GM23338 (cell line): Measurements from ENCODE around the gene PARP3. TPM values are rescaled to one million over a fixed set of nuclear protein-coding genes. Genes with fewer than 3 reads are reported as not detected.
"Not testable (repeated sequence)": the region's sequence is repeated elsewhere in the genome, so short reads cannot be mapped to it uniquely, and the experiment has no call there.

Source experiments
- ATAC-seq: fragments of 200-7000 bp; cut with Tn5 transposase; 3 replicates; pipeline ENCODE4 v1.9.1; 2020
- DNase-seq: peaks from one replicate; pipeline ENCODE4 v3.0.0-alpha.2; 2015; ENCODE audit warnings: low spot score
- H2AFZ ChIP-seq: fragments of 200-600 bp; sonication (generic); 2 replicates; pipeline ENCODE4 v1.8.0; 2016; ENCODE audit warnings: antibody characterized with exemption, mild to moderate bottlenecking, moderate library complexity
- H3F3A ChIP-seq: fragments of 200-600 bp; sonication (generic); replicated peaks from 2 replicates; pipeline ENCODE4 v1.8.0; 2017; ENCODE audit warnings: antibody characterized with exemption, mixed run types, low read depth
- H3K27ac ChIP-seq: fragments of 200-600 bp; sonication (generic); 2 replicates; pipeline ENCODE4 v1.6.1; 2016; ENCODE audit warnings: low read depth
- H3K27me3 ChIP-seq: fragments of 200-600 bp; sonication (generic); 2 replicates; pipeline ENCODE4 v1.8.0; 2016; ENCODE audit warnings: mild to moderate bottlenecking, mixed run types, moderate library complexity; ENCODE audit not compliant: insufficient read depth
- H3K36me3 ChIP-seq: fragments of 200-600 bp; sonication (generic); 2 replicates; pipeline ENCODE4 v1.8.0; 2016; ENCODE audit warnings: mild to moderate bottlenecking; ENCODE audit not compliant: insufficient read depth
- H3K4me1 ChIP-seq: fragments of 200-600 bp; sonication (generic); 2 replicates; pipeline ENCODE4 v1.8.0; 2016; ENCODE audit warnings: mild to moderate bottlenecking, moderate library complexity; ENCODE audit not compliant: insufficient read depth
- H3K4me2 ChIP-seq: fragments of 200-600 bp; sonication (generic); 2 replicates; pipeline ENCODE4 v1.7.1; 2017; ENCODE audit warnings: mixed run types
- H3K4me3 ChIP-seq: fragments of 200-600 bp; sonication (generic); 2 replicates; pipeline ENCODE4 v1.6.1; 2016; ENCODE audit warnings: mixed run types
- H3K79me2 ChIP-seq: fragments of 200-600 bp; sonication (generic); replicated peaks from 2 replicates; pipeline ENCODE4 v1.8.0; 2017; ENCODE audit warnings: mild to moderate bottlenecking; ENCODE audit not compliant: insufficient read depth
- H3K9me2 ChIP-seq: fragments of 200-600 bp; sonication (generic); 2 replicates; pipeline ENCODE4 v1.8.0; 2017; ENCODE audit not compliant: insufficient read depth
- H4K20me1 ChIP-seq: fragments of 200-600 bp; sonication (generic); replicated peaks from 2 replicates; pipeline ENCODE4 v1.8.0; 2017; ENCODE audit warnings: mild to moderate bottlenecking; ENCODE audit not compliant: insufficient read depth
- H3K27ac Mint-ChIP-seq: 2 replicates; pipeline ENCODE4 v1.8.0; 2020; ENCODE audit warnings: inconsistent platforms, mild to moderate bottlenecking, moderate library complexity, mixed read lengths
- H3K27me3 Mint-ChIP-seq: 3 replicates; pipeline ENCODE4 v1.8.0; 2022; ENCODE audit warnings: low read depth, mild to moderate bottlenecking, moderate library complexity, mixed read lengths, inconsistent platforms; ENCODE audit not compliant: insufficient read depth, poor library complexity
- H3K36me3 Mint-ChIP-seq: 3 replicates; pipeline ENCODE4 v1.8.0; 2021; ENCODE audit warnings: low read depth, mild to moderate bottlenecking, inconsistent platforms, moderate library complexity, mixed read lengths
- H3K4me1 Mint-ChIP-seq: 3 replicates; pipeline ENCODE4 v1.8.0; 2020; ENCODE audit warnings: mild to moderate bottlenecking, inconsistent platforms, mixed read lengths
- H3K4me3 Mint-ChIP-seq: 3 replicates; pipeline ENCODE4 v1.8.0; 2021; ENCODE audit warnings: moderate library complexity, mild to moderate bottlenecking, inconsistent platforms, mixed read lengths
- H3K9me3 Mint-ChIP-seq: 3 replicates; pipeline ENCODE4 v1.8.0; 2020; ENCODE audit warnings: moderate library complexity, mild to moderate bottlenecking, inconsistent platforms, mixed read lengths
- ETS1 ChIP-seq: IDR thresholded peaks from 2 replicates; pipeline ENCODE4 v1.6.1; 2016; ENCODE audit warnings: antibody characterized with exemption
- EZH2phosphoT487 ChIP-seq: fragments of 200-600 bp; sonication (generic); IDR thresholded peaks from one replicate; pipeline ENCODE4 v1.8.1; 2018; ENCODE audit warnings: antibody characterized with exemption; ENCODE audit not compliant: unreplicated experiment
- REST ChIP-seq: IDR thresholded peaks from one replicate; pipeline ENCODE4 v1.6.1; 2018; ENCODE audit warnings: antibody characterized with exemption; ENCODE audit not compliant: unreplicated experiment
- STAT1 ChIP-seq: IDR thresholded peaks from one replicate; pipeline ENCODE4 v1.6.1; 2016; ENCODE audit warnings: antibody characterized with exemption; ENCODE audit not compliant: unreplicated experiment
- polyA plus RNA-seq: library from polyadenylated mRNA; unstranded; fragments of >200 nt; fragmentation: Nextera tagmentation; extraction: Ambion mirVana; gene quantifications from 2 replicates; pipeline ENCODE4 v1.2.1, GENCODE V29; 2016
- total RNA-seq: library from RNA; depleted of rRNA; stranded (reverse); fragments of >200 nt; shearing (Covaris generic); gene quantifications from 2 replicates; pipeline ENCODE4 v1.2.3, GENCODE V29; 2014

The PARP3 gene
- total and polyA plus RNA-seq, 2 experiments from 2014 or later, result 0.76 to 1.1 TPM

GRCh38 chr3:51928438-51928837, 13.7 kb upstream of the PARP3 start (continued):
- TF ChIP-seq REST, result no peak
- no peak for TF ChIP-seq ETS1
- TF ChIP-seq EZH2phosphoT487, result no peak
- no peak for TF ChIP-seq STAT1

GRCh38 chr3:51928981-51929380, 13.2 kb upstream of the PARP3 start:
- H3K36me3 ChIP-seq, result not testable (repeated sequence)

GRCh38 chr3:51929420-51930003, 12.7 kb upstream of the PARP3 start:
- Histone ChIP-seq H3K79me2 (no peaks in the 10 kb centered on the region), H3K9me2 (no peaks in the 10 kb centered on the region), H3K4me2 (no peak overlapping the region), H4K20me1 (peaks cover 3% of the 10 kb centered on the region), H2AFZ (no peak overlapping the region), H3K27ac (no peak overlapping the region), H3K27me3 (no peaks in the 10 kb centered on the region), H3K36me3 (peaks cover under 1% of the 10 kb centered on the region; the same call in 1 of the 2 replicates), H3K4me1 (no peaks in the 10 kb centered on the region), H3F3A (no peaks in the 10 kb centered on the region), H3K4me3 (no peak overlapping the region)
- Mint-ChIP-seq H3K27me3 (peaks cover 2% of the 10 kb centered on the region), H3K36me3 (peaks cover 36% of the 10 kb centered on the region), H3K9me3 (no peaks in the 10 kb centered on the region), H3K4me3 (no peak overlapping the region), H3K4me1 (no peaks in the 10 kb centered on the region), H3K27ac (no peak overlapping the region)
- peak; percentile 66 for DNase-seq
- ATAC-seq, result peak; percentile 83
- TF ChIP-seq ETS1 (no peak), REST (peak; percentile 93)

More at GRCh38 chr3:51928981-51929380, 13.2 kb upstream of the PARP3 start:
- H3K4me1 Mint-ChIP-seq, ATAC-seq, H3K4me3 ChIP-seq, H3K27ac ChIP-seq, H2AFZ ChIP-seq, DNase-seq, H3K4me3 Mint-ChIP-seq, H3K27me3 Mint-ChIP-seq, H3K79me2 ChIP-seq, H3K27me3 ChIP-seq, H3K9me2 ChIP-seq, H3K4me2 ChIP-seq, H3F3A ChIP-seq, H3K4me1 ChIP-seq, H3K9me3 Mint-ChIP-seq, H4K20me1 ChIP-seq, H3K27ac Mint-ChIP-seq: not testable (repeated sequence)
- peaks cover 31% of the 10 kb centered on the region for H3K36me3 Mint-ChIP-seq
